ENCODE measurements around the gene RBM20. TPM values are rescaled to one million over a fixed set of nuclear protein-coding genes. Genes with fewer than 3 reads are reported as not detected.
A peak's percentile ranks its signal among the peaks of the same experiment; 100 is the strongest.

RBM20 gene
- polyA plus RNA-seq, 1 experiment, result 0.11 TPM

GRCh38 chr10:110679486-110680272 is 35.5 kb downstream of the RBM20 start:
- POLR2A ChIA-PET, result no interaction called here
- H3K27ac ChIP-seq (ENCODE audit: low read depth, low read length), result no peak overlapping the region
- peaks cover 5% of the 10 kb centered on the region for H3K27me3 ChIP-seq (ENCODE audit: control insufficient read depth, insufficient read depth, low read length)
- no peaks in the 10 kb centered on the region for H3K9me3 ChIP-seq (ENCODE audit: control insufficient read depth, insufficient read depth, low read length)
- DNase-seq (ENCODE audit: low read depth, low spot score), result no peak
- no peak for TF ChIP-seq CTCF (IDR thresholded peaks at IDR 0.05; ENCODE audit: low read depth, low read length)
- CTCF ChIA-PET, result interaction anchor here (0.5 to 1.8 kb wide), 4 partner anchors 7 to 407 kb away, joined by 3 to 8 read pairs (median 5); no protein-coding TSS in a partner anchor
- H3K4me3 ChIP-seq (ENCODE audit: low read depth, low read length), result no peak overlapping the region

GRCh38 chr10:110680273-110681020 is 36.3 kb downstream of the RBM20 start:
- ChIA-PET POLR2A (no interaction called here), CTCF (interaction anchor here (0.6 to 1.8 kb wide), 4 partner anchors 8 to 373 kb away, joined by 3 to 9 read pairs (median 6); no protein-coding TSS in a partner anchor)
- DNase-seq (ENCODE audit: low read depth, low spot score), result no peak
- peaks cover 5% of the 10 kb centered on the region for H3K27me3 ChIP-seq (ENCODE audit: control insufficient read depth, insufficient read depth, low read length)
- no peaks in the 10 kb centered on the region for H3K9me3 ChIP-seq (ENCODE audit: control insufficient read depth, insufficient read depth, low read length)
- no peak overlapping the region for H3K27ac ChIP-seq (ENCODE audit: low read depth, low read length)
- TF ChIP-seq CTCF (IDR thresholded peaks at IDR 0.05; ENCODE audit: low read depth, low read length), result no peak
- H3K4me3 ChIP-seq (ENCODE audit: low read depth, low read length), result no peak overlapping the region

GRCh38 chr10:110681023-110681681 is 37.0 kb downstream of the RBM20 start:
- POLR2A ChIA-PET, result no interaction called here
- H3K9me3 ChIP-seq (ENCODE audit: control insufficient read depth, insufficient read depth, low read length), result no peaks in the 10 kb centered on the region
- H3K27ac ChIP-seq (ENCODE audit: low read depth, low read length), result no peak overlapping the region
- peak; percentile 64 for TF ChIP-seq CTCF (IDR thresholded peaks at IDR 0.05; ENCODE audit: low read depth, low read length)
- no peak overlapping the region for H3K4me3 ChIP-seq (ENCODE audit: low read depth, low read length)
- no peaks in the 10 kb centered on the region for H3K27me3 ChIP-seq (ENCODE audit: control insufficient read depth, insufficient read depth, low read length)
- no peak for DNase-seq (ENCODE audit: low read depth, low spot score)
- CTCF ChIA-PET, result interaction anchor here (0.7 to 1.8 kb wide), 6 partner anchors 9 to 72 kb away, joined by 3 to 9 read pairs (median 4); no protein-coding TSS in a partner anchor

- H3K4me3 ChIP-seq (ENCODE audit: low read depth, low read length), result no peak overlapping the region
- ChIA-PET POLR2A (no interaction called here), CTCF (interaction anchor here (0.5 to 6.5 kb wide), 3 partner anchors 9 to 234 kb away, joined by 4 to 89 read pairs (median 10); no protein-coding TSS in a partner anchor)
- H3K9me3 ChIP-seq (ENCODE audit: control insufficient read depth, insufficient read depth, low read length), result no peaks in the 10 kb centered on the region
- no peaks in the 10 kb centered on the region for H3K27me3 ChIP-seq (ENCODE audit: control insufficient read depth, insufficient read depth, low read length)
- H3K27ac ChIP-seq (ENCODE audit: low read depth, low read length), result no peak overlapping the region
- no peak for DNase-seq (ENCODE audit: low read depth, low spot score)
- no peak for TF ChIP-seq CTCF (IDR thresholded peaks at IDR 0.05; ENCODE audit: low read depth, low read length)
Measured at GRCh38 chr10:110682348-110682747, 38.2 kb downstream of the RBM20 start.

Measured in AG04450 (cell line).